Spleen (tissue), 11 donors: ENCODE measurements around the gene AUH. TPM values are rescaled to one million over a fixed set of nuclear protein-coding genes. Genes with fewer than 3 reads are reported as not detected.

ENCODE experiments used
- DNase-seq: peaks from one replicate; pipeline ENCODE4 v3.0.0-alpha.2; 2020
- H3K27ac ChIP-seq, 8 donors: fragments of 200-600 bp; sonication (generic) in 7 of 8; 1 replicate in 4 of 8; 2 replicates in 4 of 8; pipeline versions ENCODE4 v1.5.0 to v1.8.0; 2016 to 2021; ENCODE audit warnings: inconsistent platforms in 4 of 8, mild to moderate bottlenecking in 4 of 8, moderate library complexity in 1 of 8
- H3K27me3 ChIP-seq, 7 donors: fragments of 200-600 bp; sonication (generic) in 6 of 7; replicated peaks in 1 of 7; 1 replicate in 4 of 7; 2 replicates in 3 of 7; pipeline versions ENCODE4 v1.5.0 to v1.8.0; 2016 to 2021; ENCODE audit warnings: inconsistent platforms in 3 of 7, mild to moderate bottlenecking in 1 of 7
- H3K36me3 ChIP-seq, 6 donors: fragments of 200-600 bp; sonication (generic) in 5 of 6; 1 replicate in 4 of 6; 2 replicates in 2 of 6; pipeline versions ENCODE4 v1.5.0 to v1.8.0; 2016 to 2021; ENCODE audit warnings: inconsistent platforms in 2 of 6
- H3K4me1 ChIP-seq, 6 donors: fragments of 200-600 bp; sonication (generic) in 5 of 6; 1 replicate in 3 of 6; 2 replicates in 3 of 6; pipeline versions ENCODE4 v1.5.0 to v1.8.0; 2016 to 2021; ENCODE audit warnings: inconsistent platforms in 3 of 6
- H3K4me3 ChIP-seq, 8 donors: fragments of 200-600 bp; sonication (generic) in 7 of 8; 1 replicate in 4 of 8; 2 replicates in 4 of 8; pipeline versions ENCODE4 v1.5.0 to v1.8.0; 2016 to 2021; ENCODE audit warnings: inconsistent platforms in 4 of 8, mild to moderate bottlenecking in 4 of 8, moderate library complexity in 2 of 8
- H3K9me3 ChIP-seq, 8 donors: fragments of 200-600 bp; sonication (generic) in 7 of 8; 1 replicate in 4 of 8; 2 replicates in 4 of 8; pipeline versions ENCODE4 v1.5.0 to v1.8.0; 2016 to 2021; ENCODE audit warnings: inconsistent platforms in 4 of 8
- POLR2A ChIP-seq, 3 donors: fragments of 450-650 bp; IDR thresholded peaks; one replicate each; pipeline ENCODE4 v1.5.1; 2017; ENCODE audit warnings: antibody characterized with exemption in 3 of 3, mild to moderate bottlenecking in 1 of 3
- POLR2AphosphoS5 ChIP-seq, 3 donors: sonication (generic); formaldehyde crosslinking; IDR thresholded peaks; one replicate each; pipeline ENCODE4 v1.5.1; 2017; ENCODE audit warnings: antibody characterized with exemption in 3 of 3
- WGBS, 5 donors: extraction: QIAGEN DNeasy Blood & Tissue Kit in 3 of 5; methylation state at CpG; one replicate each; pipeline versions ENCODE4 v1.1.5 to v1.1.7; 2013 to 2018; 5-methylcytosine and 5-hydroxymethylcytosine counted together
- intact Hi-C: fragments of 100-400 bp; cut with DNase I; formaldehyde crosslinking; loops from one replicate; pipeline ENCODE4 v1.15.0; 2023; ENCODE audit warnings: low total_unique reads
- polyA plus RNA-seq, 3 donors: library from polyadenylated mRNA; stranded (reverse); fragments of 200-250 nt; gene quantifications; one replicate each; pipeline ENCODE4 v1.2.1, GENCODE V29; 2013
- total RNA-seq, 7 donors: library from RNA; depleted of rRNA in 3 of 7; stranded (reverse); fragments of >200 nt in 3 of 7; fragmentation: NEBNext Ultra II Directional in 4 of 7; extraction: Animal tissue kit (Norgen Biotek cat#: 25700) in 4 of 7; gene quantifications; one replicate each; pipeline versions ENCODE4 v1.1.0 to v1.2.1, GENCODE V29; 2016 to 2021
- TF ChIP-seq, protein P1 (sequence below), 11 experiments: fragments of 200-600 bp in 7 of 11; fragments of 450-650 bp in 4 of 11; sonication (generic) in 4 of 11; IDR thresholded peaks in 8 of 11; conservative IDR thresholded peaks in 3 of 11; 1 replicate in 7 of 11; 2 replicates in 4 of 11; pipeline versions ENCODE4 v1.4.0 to v1.8.0; 2016 to 2021; ENCODE audit warnings: antibody characterized with exemption in 11 of 11, inconsistent platforms in 4 of 11, mild to moderate bottlenecking in 1 of 11
- donor health status: healthy with polysubstance abuse.
- donor health status: DM: no; HTN: no; CAD: no; lungs with moderate emphysema.
- donor health status: DM: no; HTN: no; CAD: no.
- donor health status: Bipolar disorder and iron deficiency.
- donor health status: healthy.
- donor health status: DM: no; HTN: no; CAD: no.
- donor health status: DM: yes; HTN: yes; CAD: no.

The AUH gene
- total and polyA plus RNA-seq, 10 donors: 9.4 to 37.3 (median 20.6) TPM

DNA sequence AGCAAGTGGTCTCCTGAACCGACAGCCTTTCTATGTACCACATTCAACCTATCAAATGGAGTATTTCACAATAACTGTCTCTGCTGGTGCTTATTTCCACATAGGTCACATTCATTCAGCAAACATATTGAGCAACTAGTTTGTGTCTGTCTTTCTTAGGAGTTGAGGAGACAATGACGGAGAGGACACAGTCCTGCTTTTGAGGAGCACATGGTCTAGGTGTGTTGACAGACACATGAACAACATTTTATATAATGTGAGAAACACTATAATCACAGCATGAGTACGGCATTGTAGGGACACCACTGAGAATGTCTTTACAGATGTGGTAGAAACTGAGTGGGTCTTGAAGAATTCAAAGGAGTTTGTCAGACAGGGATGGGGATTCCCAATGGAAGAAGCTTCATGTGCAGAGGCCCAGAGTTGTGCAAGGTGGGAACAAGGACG is 33.4 kb upstream of the AUH start:
- WGBS, 5 donors: 54 to 81% (median 63%) methylated on average over 4 of the region's 4 CpGs
- Histone ChIP-seq H3K27ac (peak overlapping the region in 2 of 8 donors; percentile 32 to 33), H3K4me3 (no peak overlapping the region), H3K9me3 (no peaks in the 10 kb centered on the region), H3K27me3 (no peaks in the 10 kb centered on the region), H3K36me3 (no peaks in the 10 kb centered on the region), H3K4me1 (peaks cover 0 to 16% (median 3%) of the 10 kb centered on the region in 6 donors)
- DNase-seq: no peak
- TF ChIP-seq POLR2AphosphoS5 (IDR thresholded peaks at IDR 0.05): peak in 1 of 3 donors; percentile 35
- TF ChIP-seq, protein P1, sequence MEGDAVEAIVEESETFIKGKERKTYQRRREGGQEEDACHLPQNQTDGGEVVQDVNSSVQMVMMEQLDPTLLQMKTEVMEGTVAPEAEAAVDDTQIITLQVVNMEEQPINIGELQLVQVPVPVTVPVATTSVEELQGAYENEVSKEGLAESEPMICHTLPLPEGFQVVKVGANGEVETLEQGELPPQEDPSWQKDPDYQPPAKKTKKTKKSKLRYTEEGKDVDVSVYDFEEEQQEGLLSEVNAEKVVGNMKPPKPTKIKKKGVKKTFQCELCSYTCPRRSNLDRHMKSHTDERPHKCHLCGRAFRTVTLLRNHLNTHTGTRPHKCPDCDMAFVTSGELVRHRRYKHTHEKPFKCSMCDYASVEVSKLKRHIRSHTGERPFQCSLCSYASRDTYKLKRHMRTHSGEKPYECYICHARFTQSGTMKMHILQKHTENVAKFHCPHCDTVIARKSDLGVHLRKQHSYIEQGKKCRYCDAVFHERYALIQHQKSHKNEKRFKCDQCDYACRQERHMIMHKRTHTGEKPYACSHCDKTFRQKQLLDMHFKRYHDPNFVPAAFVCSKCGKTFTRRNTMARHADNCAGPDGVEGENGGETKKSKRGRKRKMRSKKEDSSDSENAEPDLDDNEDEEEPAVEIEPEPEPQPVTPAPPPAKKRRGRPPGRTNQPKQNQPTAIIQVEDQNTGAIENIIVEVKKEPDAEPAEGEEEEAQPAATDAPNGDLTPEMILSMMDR (IDR thresholded peaks at IDR 0.05 in 8 of 11, conservative IDR thresholded peaks at IDR 0.05 in 3 of 11): no peak
- intact Hi-C loops: no loop called here

DNA sequence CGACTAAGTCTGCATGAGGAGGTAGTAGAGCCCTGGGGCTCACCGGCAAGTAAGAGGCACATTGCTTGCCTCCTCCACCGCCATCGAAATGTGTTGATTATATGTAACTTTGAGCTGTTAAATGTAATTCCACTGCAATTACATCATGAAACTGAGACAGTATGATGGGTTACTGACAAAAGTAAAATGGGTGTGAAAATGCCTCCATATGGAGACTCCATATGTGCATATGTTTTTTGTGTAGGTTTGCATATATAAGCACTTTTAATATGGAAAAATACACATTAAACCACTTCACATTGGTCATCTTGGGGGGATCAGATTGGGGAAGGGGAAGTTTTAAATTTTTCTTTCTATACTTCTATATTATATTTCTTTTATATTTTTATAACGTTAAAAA is 32.1 kb upstream of the AUH start:
- Histone ChIP-seq H3K4me3 (no peak overlapping the region), H3K27me3 (no peaks in the 10 kb centered on the region), H3K9me3 (no peaks in the 10 kb centered on the region), H3K4me1 (peaks cover 0 to 16% (median 3%) of the 10 kb centered on the region in 6 donors), H3K36me3 (no peaks in the 10 kb centered on the region), H3K27ac (no peak overlapping the region)
- no peak for TF ChIP-seq POLR2A (IDR thresholded peaks at IDR 0.05)
- no peak for TF ChIP-seq POLR2AphosphoS5 (IDR thresholded peaks at IDR 0.05)
- TF ChIP-seq, protein P1 (IDR thresholded peaks at IDR 0.05 in 8 of 11, conservative IDR thresholded peaks at IDR 0.05 in 3 of 11): no peak
- intact Hi-C loops: no loop called here
- 95 to 98% (median 97%) methylated on average over 5 of the region's 5 CpGs for WGBS, 5 donors
- no peak for DNase-seq

DNA sequence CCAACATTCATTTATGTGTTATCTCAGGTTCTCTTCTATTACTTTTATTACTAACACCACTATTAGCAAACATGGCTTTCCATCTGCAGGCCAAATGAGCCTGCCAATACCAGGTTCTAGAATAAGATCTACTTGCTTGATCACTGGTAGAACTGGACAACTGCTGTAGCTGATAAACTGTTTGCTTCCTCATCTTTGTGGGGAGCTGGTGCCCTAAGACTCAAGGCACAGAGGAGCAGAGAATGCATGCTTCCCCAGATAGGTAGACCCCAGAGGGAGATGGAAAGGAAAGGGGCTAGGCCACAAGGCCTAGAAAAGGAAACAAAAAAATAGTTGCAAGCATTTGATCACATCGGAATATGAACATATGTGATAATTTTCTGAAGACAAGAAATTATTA is 30.7 kb upstream of the AUH start:
- Histone ChIP-seq H3K4me3 (no peak overlapping the region), H3K27ac (no peak overlapping the region), H3K27me3 (no peaks in the 10 kb centered on the region), H3K36me3 (no peaks in the 10 kb centered on the region), H3K4me1 (peaks cover 0 to 16% (median 3%) of the 10 kb centered on the region in 6 donors), H3K9me3 (no peaks in the 10 kb centered on the region)
- intact Hi-C loops: no loop called here
- TF ChIP-seq, protein P1 (IDR thresholded peaks at IDR 0.05 in 8 of 11, conservative IDR thresholded peaks at IDR 0.05 in 3 of 11): no peak
- TF ChIP-seq POLR2AphosphoS5 (IDR thresholded peaks at IDR 0.05) (no peak), POLR2A (IDR thresholded peaks at IDR 0.05) (no peak)
- no peak for DNase-seq
- WGBS, 5 donors: 47 to 64% (median 62%) methylated on average over 1 of the region's 1 CpG

DNA sequence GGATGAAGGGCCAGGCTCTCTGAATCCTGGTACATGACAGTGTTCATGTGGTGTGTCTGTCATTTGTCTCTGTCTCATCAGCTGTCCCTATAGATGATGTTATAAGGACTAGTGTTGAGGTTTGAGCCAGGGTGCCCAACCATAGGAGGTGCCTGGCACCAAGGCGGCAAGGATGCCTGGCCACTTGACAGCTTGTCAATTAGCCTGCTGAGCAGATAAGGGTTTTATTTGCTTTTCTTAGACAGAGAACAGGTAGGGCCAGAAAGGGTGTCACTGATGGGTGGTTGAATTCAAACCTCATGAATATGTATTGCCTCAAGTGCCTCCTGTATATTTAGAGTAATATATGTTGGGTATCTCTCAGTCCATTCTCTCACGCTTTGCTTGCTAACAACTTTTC is 30.1 kb upstream of the AUH start:
- Histone ChIP-seq H3K36me3 (no peaks in the 10 kb centered on the region), H3K27me3 (no peaks in the 10 kb centered on the region), H3K4me3 (no peak overlapping the region), H3K9me3 (no peaks in the 10 kb centered on the region), H3K27ac (no peak overlapping the region), H3K4me1 (peaks cover 0 to 16% (median 3%) of the 10 kb centered on the region in 6 donors)
- TF ChIP-seq, protein P1 (IDR thresholded peaks at IDR 0.05 in 8 of 11, conservative IDR thresholded peaks at IDR 0.05 in 3 of 11): no peak
- TF ChIP-seq POLR2AphosphoS5 (IDR thresholded peaks at IDR 0.05) (no peak), POLR2A (IDR thresholded peaks at IDR 0.05) (no peak)
- DNase-seq: no peak
- 90 to 100% (median 93%) methylated on average over 2 of the region's 2 CpGs for WGBS, 5 donors
- intact Hi-C loops: no loop called here
